Pancreas (tissue), 10 donors: Measurements from ENCODE around the gene SUFU. TPM values are rescaled to one million over a fixed set of nuclear protein-coding genes. Genes with fewer than 3 reads are reported as not detected.

Experiments used
- ATAC-seq, 4 donors: fragments of 200-7000 bp; cut with Tn5 transposase; one replicate each; pipeline versions ENCODE4 v1.8.0 to v1.9.1; 2020; ENCODE audit warnings: mild to moderate bottlenecking in 4 of 4, moderate library complexity in 4 of 4
- DNase-seq, 6 donors: peaks; one replicate each; pipeline ENCODE4 v3.0.0-alpha.2; 2020
- FAIRE-seq: peaks from 2 replicates; lab custom pipeline; 2012; peaks lifted over from hg19 to GRCh38; lab: Jason Lieb, UNC
- H3K27ac ChIP-seq, 4 donors: fragments of 200-600 bp; sonication (generic); 1 replicate in 3 of 4; 2 replicates in 1 of 4; pipeline versions ENCODE4 v1.5.0 to v1.8.0; 2020
- H3K27me3 ChIP-seq, 4 donors: fragments of 200-600 bp; one replicate each; pipeline ENCODE4 v1.8.0; 2021
- H3K36me3 ChIP-seq, 3 donors: fragments of 200-600 bp; sonication (generic) in 1 of 3; one replicate each; pipeline versions ENCODE4 v1.5.0 to v1.8.0; 2020 to 2021
- H3K4me1 ChIP-seq, 3 donors: fragments of 200-600 bp; one replicate each; pipeline ENCODE4 v1.8.0; 2021
- H3K4me3 ChIP-seq, 4 donors: fragments of 200-600 bp; sonication (generic) in 2 of 4; one replicate each; pipeline versions ENCODE4 v1.5.0 to v1.8.0; 2020 to 2021
- H3K9me3 ChIP-seq, 4 donors: fragments of 200-600 bp; one replicate each; pipeline ENCODE4 v1.8.0; 2021
- CTCF ChIP-seq, 4 donors: fragments of 200-600 bp; sonication (generic) in 3 of 4; IDR thresholded peaks; one replicate each; pipeline versions ENCODE4 v1.5.0 to v1.8.0; 2021; ENCODE audit warnings: antibody characterized with exemption in 4 of 4
- whole genome bisulfite sequencing, 2 donors: extraction: QIAGEN DNeasy Blood & Tissue Kit; methylation state at CpG; one replicate each; pipeline ENCODE4 v1.1.7; 2013; 5-methylcytosine and 5-hydroxymethylcytosine counted together
- intact Hi-C, 3 donors: fragments of 100-400 bp; cut with DNase I; formaldehyde crosslinking; loops; one replicate each; pipeline versions ENCODE4 v1.11.1 to v1.14.2; 2022
- polyA plus RNA-seq, 2 donors: library from polyadenylated mRNA; stranded (reverse); fragments of 200-250 nt; gene quantifications; one replicate each; pipeline ENCODE4 v1.2.3, GENCODE V29; 2013
- total RNA-seq, 6 donors: library from RNA; stranded (reverse); fragmentation: NEBNext Ultra II Directional in 4 of 6; extraction: Animal tissue kit (Norgen Biotek cat#: 25700) in 4 of 6; gene quantifications; one replicate each; pipeline versions ENCODE4 v1.2.1 to v1.2.4, GENCODE V29; 2021 to 2023
- donor health status: healthy with polysubstance abuse.
- donor health status: DM: no; HTN: no; CAD: no; lungs with moderate emphysema.
- donor health status: DM: no; HTN: no; CAD: no.
- donor health status: control.
- donor health status: control.
- donor health status: Bipolar disorder and iron deficiency.
- donor health status: DM: yes; HTN: yes; CAD: no.
- donor health status: DM: no; HTN: no; CAD: no.
- donor health status: DM: no; HTN: no; CAD: no.
- donor health status: DM: yes; HTN: yes; CAD: no.

The SUFU gene
- total and polyA plus RNA-seq, 8 donors: 1.9 to 7.8 (median 2.9) TPM

GRCh38 chr10:102669206-102670064 lies 165.7 kb downstream of the SUFU start:
- Histone ChIP-seq H3K4me3 (no peak overlapping the region), H3K36me3 (no peaks in the 10 kb centered on the region), H3K27me3 (no peaks in the 10 kb centered on the region), H3K27ac (peak overlapping the region; percentile 68 to 87 (median 78)), H3K4me1 (peaks cover 0 to 19% (median 7%) of the 10 kb centered on the region in 3 donors), H3K9me3 (no peaks in the 10 kb centered on the region)
- intact Hi-C loops: no loop called here
- FAIRE-seq (no peak), DNase-seq (peak; percentile 78 to 94 (median 91)), ATAC-seq (peak; percentile 88 to 92 (median 92))
- TF ChIP-seq CTCF (IDR thresholded peaks at IDR 0.05): peak; percentile 14 to 36 (median 23)
- 37 to 42% methylated on average over 6 to 7 of the region's 7 CpGs for WGBS, 2 donors

GRCh38 chr10:102670065-102670670 lies 166.4 kb downstream of the SUFU start:
- DNase-seq (peak in 1 of 6 donors; percentile 7), FAIRE-seq (no peak), ATAC-seq (peak in 2 of 4 donors; percentile 2 to 18)
- Histone ChIP-seq H3K4me3 (no peak overlapping the region), H3K36me3 (no peaks in the 10 kb centered on the region), H3K27ac (peak overlapping the region; percentile 68 to 87 (median 78)), H3K4me1 (peaks cover 0 to 19% (median 7%) of the 10 kb centered on the region in 3 donors), H3K27me3 (no peaks in the 10 kb centered on the region), H3K9me3 (no peaks in the 10 kb centered on the region)
- 90% methylated on average over 9 of the region's 9 CpGs for WGBS, 2 donors
- no peak for TF ChIP-seq CTCF (IDR thresholded peaks at IDR 0.05)
- intact Hi-C loops: no loop called here

- no peak for TF ChIP-seq CTCF (IDR thresholded peaks at IDR 0.05)
- H3K4me1 ChIP-seq: peaks cover 0 to 19% (median 7%) of the 10 kb centered on the region in 3 donors
- ATAC-seq (peak in 2 of 4 donors; percentile 14 to 26), FAIRE-seq (no peak), DNase-seq (peak in 1 of 6 donors; percentile 45)
- 30 to 39% methylated on average over 6 of the region's 6 CpGs for WGBS, 2 donors
- H3K27ac ChIP-seq: peak overlapping the region in 1 of 4 donors; percentile 5
- intact Hi-C loops: no loop called here
- H3K9me3 ChIP-seq: no peaks in the 10 kb centered on the region
- no peaks in the 10 kb centered on the region for H3K27me3 ChIP-seq
- H3K4me3 ChIP-seq: no peak overlapping the region
- H3K36me3 ChIP-seq: no peaks in the 10 kb centered on the region
Measured at GRCh38 chr10:102670871-102671434, 167.2 kb downstream of the SUFU start.

- Histone ChIP-seq H3K27me3 (no peaks in the 10 kb centered on the region), H3K9me3 (no peaks in the 10 kb centered on the region), H3K4me1 (peaks cover 6 to 29% (median 7%) of the 10 kb centered on the region in 3 donors), H3K27ac (peak overlapping the region in 2 of 4 donors; percentile 24 to 53), H3K36me3 (no peaks in the 10 kb centered on the region), H3K4me3 (no peak overlapping the region)
- WGBS, 2 donors: 87 to 88% methylated on average over 13 of the region's 13 CpGs
- no peak for FAIRE-seq
- intact Hi-C loops: no loop called here
- DNase-seq: peak in 1 of 6 donors; percentile 23
- no peak for TF ChIP-seq CTCF (IDR thresholded peaks at IDR 0.05)
- no peak for ATAC-seq
Measured at GRCh38 chr10:102673236-102673818, 169.6 kb downstream of the SUFU start.
